KBM-7 (cell line): ENCODE results near the gene PAX3.
"Not testable (repeated sequence)": the region's sequence is repeated elsewhere in the genome, so short reads cannot be mapped to it uniquely, and the experiment has no call there.

Experiments used
- DNase-seq: peaks from one replicate; pipeline ENCODE4 v3.0.0-alpha.2; 2015
- in situ Hi-C: fragments of 300-500 bp; cut with MboI; formaldehyde crosslinking; loops from 2 replicates; pipeline ENCODE4 v1.14.3; 2020; ENCODE audit warnings: low sequenced_read_pairs, low pct_unique_long_range_greater_than_20kb, mixed read lengths

The PAX3 gene

GRCh38 chr2:222180619-222181018 lies 118.2 kb downstream of the PAX3 start:
- in situ Hi-C loops: no loop called here

GRCh38 chr2:222179592-222179991 lies 119.2 kb downstream of the PAX3 start:
- no peak for DNase-seq
- in situ Hi-C loops: no loop called here

More at GRCh38 chr2:222180619-222181018, 118.2 kb downstream of the PAX3 start:
- no peak for DNase-seq

GRCh38 chr2:222178450-222178849 lies 120.3 kb downstream of the PAX3 start:
- in situ Hi-C loops: no loop called here
- no peak for DNase-seq

- DNase-seq: no peak
- in situ Hi-C loops: no loop called here
Observed at GRCh38 chr2:222176890-222177289, 121.9 kb downstream of the PAX3 start.

GRCh38 chr2:222174450-222174849 lies 124.3 kb downstream of the PAX3 start:
- no peak for DNase-seq
- in situ Hi-C loops: no loop called here

GRCh38 chr2:222169346-222169745 lies 129.5 kb downstream of the PAX3 start:
- no peak for DNase-seq
- in situ Hi-C loops: no loop called here

- in situ Hi-C loops: no loop called here
- DNase-seq: no peak
Observed at GRCh38 chr2:222167762-222168161, 131.0 kb downstream of the PAX3 start.

GRCh38 chr2:222160944-222161343 lies 137.9 kb downstream of the PAX3 start:
- no peak for DNase-seq
- in situ Hi-C loops: no loop called here

GRCh38 chr2:222160125-222160524 lies 138.7 kb downstream of the PAX3 start:
- in situ Hi-C loops: no loop called here

GRCh38 chr2:222159221-222159620 lies 139.6 kb downstream of the PAX3 start:
- no peak for DNase-seq
- in situ Hi-C loops: no loop called here

More at GRCh38 chr2:222160125-222160524, 138.7 kb downstream of the PAX3 start:
- DNase-seq: no peak

- in situ Hi-C loops, DNase-seq: not testable (repeated sequence)
Observed at GRCh38 chr2:222155003-222155664, 143.7 kb downstream of the PAX3 start.
